Measurements from ENCODE around the gene CST9L. TPM values are rescaled to one million over a fixed set of nuclear protein-coding genes. Genes with fewer than 3 reads are reported as not detected.

CST9L gene
- polyA plus RNA-seq, 4 donors, result not detected

- no peaks in the 10 kb centered on the region for H3K9me3 ChIP-seq (ENCODE audit: control insufficient read depth in 2 of 2, insufficient read depth in 1 of 2, low read depth in 1 of 2, low read length in 1 of 2)
- no peak within 1 kb of the TSS for H3K4me3 ChIP-seq (ENCODE audit: low read depth in 1 of 3, low read length in 3 of 3)
- H3K27me3 ChIP-seq (ENCODE audit: control insufficient read depth in 3 of 3, insufficient read depth in 3 of 3, low read length in 3 of 3), result no peaks in the 10 kb centered on the region
- FAIRE-seq (no peak), DNase-seq (no peak)
- H3K36me3 ChIP-seq (ENCODE audit: control insufficient read depth in 3 of 3, insufficient read depth in 2 of 3, low read depth in 1 of 3, low read length in 3 of 3), result no peaks in the 10 kb centered on the region
- H3K27ac ChIP-seq (ENCODE audit: low read depth in 1 of 3, low read length in 2 of 3), result no peak within 1 kb of the TSS
- H3K4me1 ChIP-seq (ENCODE audit: control insufficient read depth in 3 of 3, insufficient read depth in 2 of 3, low read depth in 1 of 3, low read length in 2 of 3), result no peaks in the 10 kb centered on the region
- 58 to 61% (median 60%) methylated on average over 12 to 16 of the region's 16 CpGs for WGBS, 3 donors
Measured at GRCh38 chr20:23605867-23606651, 37.8 kb upstream of the CST9L start, which contains the start of gene CST9. Gene CST9, minus strand, starts transcription at chr20:23605917. Its CDS starts 53 bp downstream, at chr20:23605864.

- FAIRE-seq (no peak), DNase-seq (no peak)
- Histone ChIP-seq H3K9me3 (ENCODE audit: control insufficient read depth in 2 of 2, insufficient read depth in 1 of 2, low read depth in 1 of 2, low read length in 1 of 2) (no peaks in the 10 kb centered on the region), H3K4me1 (ENCODE audit: control insufficient read depth in 3 of 3, insufficient read depth in 2 of 3, low read depth in 1 of 3, low read length in 2 of 3) (no peaks in the 10 kb centered on the region), H3K27ac (ENCODE audit: low read depth in 1 of 3, low read length in 2 of 3) (no peak overlapping the region), H3K27me3 (ENCODE audit: control insufficient read depth in 3 of 3, insufficient read depth in 3 of 3, low read length in 3 of 3) (no peaks in the 10 kb centered on the region), H3K36me3 (ENCODE audit: control insufficient read depth in 3 of 3, insufficient read depth in 2 of 3, low read depth in 1 of 3, low read length in 3 of 3) (no peaks in the 10 kb centered on the region), H3K4me3 (ENCODE audit: low read depth in 1 of 3, low read length in 3 of 3) (no peak overlapping the region)
- 70 to 81% (median 81%) methylated on average over 1 of the region's 1 CpG for WGBS, 3 donors
Measured at GRCh38 chr20:23604306-23604705, 36.0 kb upstream of the CST9L start.

- H3K36me3 ChIP-seq (ENCODE audit: control insufficient read depth in 3 of 3, insufficient read depth in 2 of 3, low read depth in 1 of 3, low read length in 3 of 3), result no peaks in the 10 kb centered on the region
- H3K9me3 ChIP-seq (ENCODE audit: control insufficient read depth in 2 of 2, insufficient read depth in 1 of 2, low read depth in 1 of 2, low read length in 1 of 2), result no peaks in the 10 kb centered on the region
- no peak overlapping the region for H3K27ac ChIP-seq (ENCODE audit: low read depth in 1 of 3, low read length in 2 of 3)
- 80 to 87% (median 84%) methylated on average over 4 of the region's 4 CpGs for WGBS, 3 donors
- no peak for DNase-seq
- no peak overlapping the region for H3K4me3 ChIP-seq (ENCODE audit: low read depth in 1 of 3, low read length in 3 of 3)
- no peaks in the 10 kb centered on the region for H3K27me3 ChIP-seq (ENCODE audit: control insufficient read depth in 3 of 3, insufficient read depth in 3 of 3, low read length in 3 of 3)
- no peaks in the 10 kb centered on the region for H3K4me1 ChIP-seq (ENCODE audit: control insufficient read depth in 3 of 3, insufficient read depth in 2 of 3, low read depth in 1 of 3, low read length in 2 of 3)
- no peak for FAIRE-seq
Measured at GRCh38 chr20:23603321-23603720, 35.0 kb upstream of the CST9L start.

- Histone ChIP-seq H3K36me3 (ENCODE audit: control insufficient read depth in 3 of 3, insufficient read depth in 2 of 3, low read depth in 1 of 3, low read length in 3 of 3) (no peaks in the 10 kb centered on the region), H3K27me3 (ENCODE audit: control insufficient read depth in 3 of 3, insufficient read depth in 3 of 3, low read length in 3 of 3) (no peaks in the 10 kb centered on the region), H3K4me1 (ENCODE audit: control insufficient read depth in 3 of 3, insufficient read depth in 2 of 3, low read depth in 1 of 3, low read length in 2 of 3) (no peaks in the 10 kb centered on the region), H3K27ac (ENCODE audit: low read depth in 1 of 3, low read length in 2 of 3) (no peak overlapping the region), H3K4me3 (ENCODE audit: low read depth in 1 of 3, low read length in 3 of 3) (no peak overlapping the region), H3K9me3 (ENCODE audit: control insufficient read depth in 2 of 2, insufficient read depth in 1 of 2, low read depth in 1 of 2, low read length in 1 of 2) (no peaks in the 10 kb centered on the region)
- FAIRE-seq (no peak), DNase-seq (no peak)
- 52 to 66% (median 58%) methylated on average over 6 of the region's 6 CpGs for WGBS, 3 donors
Measured at GRCh38 chr20:23602699-23603098, 34.4 kb upstream of the CST9L start.

- Histone ChIP-seq H3K27ac (ENCODE audit: low read depth in 1 of 3, low read length in 2 of 3) (no peak overlapping the region), H3K9me3 (ENCODE audit: control insufficient read depth in 2 of 2, insufficient read depth in 1 of 2, low read depth in 1 of 2, low read length in 1 of 2) (no peaks in the 10 kb centered on the region), H3K36me3 (ENCODE audit: control insufficient read depth in 3 of 3, insufficient read depth in 2 of 3, low read depth in 1 of 3, low read length in 3 of 3) (no peaks in the 10 kb centered on the region), H3K4me3 (ENCODE audit: low read depth in 1 of 3, low read length in 3 of 3) (no peak overlapping the region), H3K4me1 (ENCODE audit: control insufficient read depth in 3 of 3, insufficient read depth in 2 of 3, low read depth in 1 of 3, low read length in 2 of 3) (no peaks in the 10 kb centered on the region), H3K27me3 (ENCODE audit: control insufficient read depth in 3 of 3, insufficient read depth in 3 of 3, low read length in 3 of 3) (no peaks in the 10 kb centered on the region)
- DNase-seq, result no peak
- FAIRE-seq, result no peak
- WGBS, 3 donors, result 42 to 57% (median 46%) methylated on average over 2 of the region's 2 CpGs
Measured at GRCh38 chr20:23602241-23602640, 34.0 kb upstream of the CST9L start.

GRCh38 chr20:23601715-23602114, 33.4 kb upstream of the CST9L start:
- Histone ChIP-seq H3K4me1 (ENCODE audit: control insufficient read depth in 3 of 3, insufficient read depth in 2 of 3, low read depth in 1 of 3, low read length in 2 of 3) (no peaks in the 10 kb centered on the region), H3K27me3 (ENCODE audit: control insufficient read depth in 3 of 3, insufficient read depth in 3 of 3, low read length in 3 of 3) (no peaks in the 10 kb centered on the region), H3K9me3 (ENCODE audit: control insufficient read depth in 2 of 2, insufficient read depth in 1 of 2, low read depth in 1 of 2, low read length in 1 of 2) (no peaks in the 10 kb centered on the region), H3K27ac (ENCODE audit: low read depth in 1 of 3, low read length in 2 of 3) (no peak overlapping the region), H3K36me3 (ENCODE audit: control insufficient read depth in 3 of 3, insufficient read depth in 2 of 3, low read depth in 1 of 3, low read length in 3 of 3) (no peaks in the 10 kb centered on the region), H3K4me3 (ENCODE audit: low read depth in 1 of 3, low read length in 3 of 3) (no peak overlapping the region)
- DNase-seq (no peak), FAIRE-seq (no peak)
- 67 to 76% (median 71%) methylated on average over 4 of the region's 4 CpGs for WGBS, 3 donors

- no peaks in the 10 kb centered on the region for H3K9me3 ChIP-seq (ENCODE audit: control insufficient read depth in 2 of 2, insufficient read depth in 1 of 2, low read depth in 1 of 2, low read length in 1 of 2)
- no peak for DNase-seq
- peak; percentile 62 for FAIRE-seq
- no peak overlapping the region for H3K4me3 ChIP-seq (ENCODE audit: low read depth in 1 of 3, low read length in 3 of 3)
- H3K27ac ChIP-seq (ENCODE audit: low read depth in 1 of 3, low read length in 2 of 3), result no peak overlapping the region
- H3K36me3 ChIP-seq (ENCODE audit: control insufficient read depth in 3 of 3, insufficient read depth in 2 of 3, low read depth in 1 of 3, low read length in 3 of 3), result no peaks in the 10 kb centered on the region
- H3K4me1 ChIP-seq (ENCODE audit: control insufficient read depth in 3 of 3, insufficient read depth in 2 of 3, low read depth in 1 of 3, low read length in 2 of 3), result no peaks in the 10 kb centered on the region
- H3K27me3 ChIP-seq (ENCODE audit: control insufficient read depth in 3 of 3, insufficient read depth in 3 of 3, low read length in 3 of 3), result no peaks in the 10 kb centered on the region
Measured at GRCh38 chr20:23598481-23598880, 30.2 kb upstream of the CST9L start.

GRCh38 chr20:23596579-23597250, 28.4 kb upstream of the CST9L start:
- FAIRE-seq (no peak), DNase-seq (no peak)
- Histone ChIP-seq H3K27ac (ENCODE audit: low read depth in 1 of 3, low read length in 2 of 3) (no peak overlapping the region), H3K27me3 (ENCODE audit: control insufficient read depth in 3 of 3, insufficient read depth in 3 of 3, low read length in 3 of 3) (no peaks in the 10 kb centered on the region), H3K4me1 (ENCODE audit: control insufficient read depth in 3 of 3, insufficient read depth in 2 of 3, low read depth in 1 of 3, low read length in 2 of 3) (no peaks in the 10 kb centered on the region), H3K4me3 (ENCODE audit: low read depth in 1 of 3, low read length in 3 of 3) (no peak overlapping the region), H3K9me3 (ENCODE audit: control insufficient read depth in 2 of 2, insufficient read depth in 1 of 2, low read depth in 1 of 2, low read length in 1 of 2) (no peaks in the 10 kb centered on the region), H3K36me3 (ENCODE audit: control insufficient read depth in 3 of 3, insufficient read depth in 2 of 3, low read depth in 1 of 3, low read length in 3 of 3) (no peaks in the 10 kb centered on the region)
- 46 to 58% (median 48%) methylated on average over 2 of the region's 2 CpGs for WGBS, 3 donors

Measured in small intestine (tissue), 7 donors.